GM12878 (cell line): ENCODE results near the gene CD3D. TPM values are rescaled to one million over a fixed set of nuclear protein-coding genes. Genes with fewer than 3 reads are reported as not detected.

Source experiments
- ATAC-seq: fragments of 200-7000 bp; cut with Tn5 transposase; 3 replicates; pipeline ENCODE4 v1.9.1; 2020; ENCODE audit warnings: mild to moderate bottlenecking, moderate library complexity
- BruUV-seq: library from RNA; stranded (reverse); fragments of 400-500 nt; replicated peaks from 2 replicates; lab custom pipeline; 2021; lab: Mats Ljungman, UMichigan
- CTCF ChIA-PET: fragments of 300-600 bp; sonication (Branson Sonifier 250); formaldehyde crosslinking; extraction: SDS; loops from one replicate; lab custom pipeline; 2021; ENCODE audit warnings: inconsistent platforms; lab: Yijun Ruan, JAX
- POLR2A ChIA-PET: fragments of 350-600 bp; formaldehyde crosslinking; extraction: SDS; loops from one replicate; lab custom pipeline; 2021; ENCODE audit warnings: inconsistent platforms; lab: Charles Lee
- RAD21 ChIA-PET: fragments of 300-600 bp; sonication (Branson Sonifier 250); formaldehyde crosslinking; loops from one replicate; lab custom pipeline; 2023; ENCODE audit warnings: antibody characterized with exemption; ENCODE audit not compliant: unreplicated experiment; lab: Charles Lee
- SMC1A ChIA-PET: fragments of 300-600 bp; sonication (Branson Sonifier 250); formaldehyde crosslinking; loops from one replicate; lab custom pipeline; 2023; ENCODE audit not compliant: unreplicated experiment, uncharacterized antibody; lab: Charles Lee
- DNase-seq: peaks from one replicate; pipeline ENCODE4 v3.0.0-alpha.2; 2011; ENCODE audit warnings: low read depth, low spot score
- FAIRE-seq: peaks from 3 replicates; lab custom pipeline; 2011; peaks lifted over from hg19 to GRCh38; lab: Jason Lieb, UNC
- H2AFZ ChIP-seq: 2 replicates; pipeline ENCODE4 v1.6.0; 2011; ENCODE audit warnings: low read depth, low read length, control low read depth; ENCODE audit not compliant: control insufficient read depth
- H3K27ac ChIP-seq: 2 replicates; pipeline ENCODE4 v1.5.1; 2011; ENCODE audit warnings: control low read depth; ENCODE audit not compliant: control insufficient read depth, insufficient read depth
- H3K27me3 ChIP-seq, 2 experiments: replicated peaks in 1 of 2; 2 replicates each; pipeline versions ENCODE4 v1.6.0 to v1.6.1; 2011; ENCODE audit warnings: low read length in 1 of 2; ENCODE audit not compliant: control insufficient read depth in 2 of 2, insufficient read depth in 2 of 2
- H3K36me3 ChIP-seq, 2 experiments: 2 replicates each; pipeline ENCODE4 v1.5.1; 2011; ENCODE audit warnings: low read length in 1 of 2; ENCODE audit not compliant: control insufficient read depth in 2 of 2, insufficient read depth in 2 of 2
- H3K4me1 ChIP-seq: 2 replicates; pipeline ENCODE4 v1.6.1; 2011; ENCODE audit warnings: mild to moderate bottlenecking, low read length, moderate library complexity, mixed read lengths; ENCODE audit not compliant: control insufficient read depth, insufficient read depth
- H3K4me2 ChIP-seq: 2 replicates; pipeline ENCODE4 v1.6.0; 2011; ENCODE audit warnings: control low read depth; ENCODE audit not compliant: control insufficient read depth, insufficient read depth
- H3K4me3 ChIP-seq: fragments of 200-600 bp; sonication (generic); 2 replicates; pipeline ENCODE4 v1.5.1; 2016
- H3K79me2 ChIP-seq: 2 replicates; pipeline ENCODE4 v1.6.0; 2011; ENCODE audit warnings: low read length; ENCODE audit not compliant: control insufficient read depth, insufficient read depth
- H3K9ac ChIP-seq: 2 replicates; pipeline ENCODE4 v1.8.0; 2011; ENCODE audit warnings: low read length, control low read depth, mixed read lengths; ENCODE audit not compliant: control insufficient read depth, insufficient read depth
- H3K9me3 ChIP-seq: replicated peaks from 3 replicates; pipeline ENCODE4 v1.5.1; 2011; ENCODE audit warnings: mild to moderate bottlenecking, low read length; ENCODE audit not compliant: control insufficient read depth, insufficient read depth
- H4K20me1 ChIP-seq: 2 replicates; pipeline ENCODE4 v1.6.0; 2011; ENCODE audit not compliant: control insufficient read depth, insufficient read depth
- CUX1 ChIP-seq: IDR thresholded peaks from 2 replicates; pipeline ENCODE4 v1.6.1; 2012; ENCODE audit warnings: improper control_type of control experiment, low read depth, low read length; ENCODE audit not compliant: insufficient replicate concordance
- GABPA ChIP-seq: IDR thresholded peaks from 2 replicates; pipeline ENCODE4 v1.6.1; 2014; ENCODE audit warnings: antibody characterized with exemption, low read depth, mild to moderate bottlenecking, inconsistent platforms
- NRF1 ChIP-seq: conservative IDR thresholded peaks from 2 replicates; pipeline ENCODE4 v1.6.1; 2011; ENCODE audit warnings: mild to moderate bottlenecking, low read depth, low read length, improper control_type of control experiment
- POLR2A ChIP-seq: IDR thresholded peaks from 2 replicates; pipeline ENCODE4 v1.6.1; 2011; ENCODE audit warnings: low read depth, mild to moderate bottlenecking, low read length
- RCOR1 ChIP-seq: conservative IDR thresholded peaks from 2 replicates; pipeline ENCODE4 v1.6.1; 2012; ENCODE audit warnings: low read depth, low read length, improper control_type of control experiment
- SIX5 ChIP-seq: IDR thresholded peaks from 2 replicates; pipeline ENCODE4 v1.6.1; 2011; ENCODE audit warnings: mild to moderate bottlenecking, low read depth, low read length, moderate library complexity; ENCODE audit not compliant: severe bottlenecking
- SMARCA5 ChIP-seq: fragments of 450-650 bp; IDR thresholded peaks from 2 replicates; pipeline ENCODE4 v1.6.1; 2017; ENCODE audit warnings: mild to moderate bottlenecking
- WGBS: methylation state at CpG from one replicate; pipeline ENCODE4 v1.1.6; 2016; ENCODE audit warnings: low lambda C conversion rate; ENCODE audit not compliant: insufficient replicate concordance, insufficient coverage; ENCODE audit errors: missing lambda C conversion rate; 5-methylcytosine and 5-hydroxymethylcytosine counted together
- in situ Hi-C: fragments of 300-500 bp; cut with MboI; formaldehyde crosslinking; loops from 9 replicates; pipeline ENCODE4 v1.14.3; 2018; ENCODE audit warnings: mixed read lengths
- intact Hi-C: fragments of 100-400 bp; cut with micrococcal nuclease; formaldehyde crosslinking; loops from one replicate; pipeline ENCODE4 v1.14.2; 2022; ENCODE audit not compliant: unreplicated experiment
- polyA plus RNA-seq, 11 experiments: library from polyadenylated mRNA; depleted of rRNA in 4 of 11; unstranded in 6 of 11; stranded (reverse) in 5 of 11; fragments of >200 nt; fragmentation: Nextera tagmentation in 4 of 11; fragmentation: Illumina TruSeq in 1 of 11; extraction: Ambion mirVana in 4 of 11; extraction: Trizol in 1 of 11; gene quantifications; 1 replicate in 1 of 11; 2 replicates in 10 of 11; pipeline versions ENCODE4 v1.2.1 to v1.2.3, GENCODE V29; 2011 to 2016; ENCODE audit warnings: inconsistent platforms in 2 of 11, missing spikeins in 2 of 11, low read depth in 1 of 11
- total RNA-seq, 4 experiments: library from RNA; depleted of rRNA in 3 of 4; stranded (reverse); fragments of >200 nt in 3 of 4; fragmentation: Illumina TruSeq in 1 of 4; extraction: Trizol in 1 of 4; gene quantifications; 2 replicates each; pipeline versions ENCODE4 v1.2.1 to v1.2.3, GENCODE V29; 2013 to 2021

The CD3D gene
- total and polyA plus RNA-seq, 10 of the 15 experiments (the other 5 are each of a cell fraction or from before 2014, with no cell fraction given) = 0.13 to 0.69 (median 0.29) TPM; not detected in 6

GRCh38 chr11:118364956-118365615 lies 22.6 kb upstream of the CD3D start:
- in situ Hi-C loops = no loop called here

More at GRCh38 chr11:118364956-118365615, 22.6 kb upstream of the CD3D start:
- H3K4me1 ChIP-seq = peaks cover 3% of the 10 kb centered on the region; the same call in 1 of the 2 replicates
- H3K27ac ChIP-seq = no peak overlapping the region
- DNase-seq (no peak), ATAC-seq (no peak), FAIRE-seq (no peak)
- intact Hi-C loops = no loop called here
- no peak overlapping the region for H2AFZ ChIP-seq
- peaks cover 7 to 16% of the 10 kb centered on the region in 2 experiments for H3K36me3 ChIP-seq
- H3K79me2 ChIP-seq = peaks cover 23% of the 10 kb centered on the region
- RAD21 ChIA-PET = interaction anchor here (0.6 to 2.5 kb wide), 4 partner anchors 14 to 167 kb away, joined by 3 to 6 read pairs (median 4); no protein-coding TSS in a partner anchor
- POLR2A ChIA-PET = interaction anchor here (0.7 to 1.0 kb wide), 4 partner anchors 15 to 113 kb away, joined by 3 read pairs; partner anchors contain the start of gene MPZL3
- H3K27me3 ChIP-seq = no peaks in the 10 kb centered on the region
- no peaks in the 10 kb centered on the region for H4K20me1 ChIP-seq
- no peak overlapping the region for H3K4me2 ChIP-seq
- H3K9ac ChIP-seq = no peak overlapping the region
- H3K4me3 ChIP-seq = no peak overlapping the region
- TF ChIP-seq RCOR1 = no peak
- TF ChIP-seq SMARCA5 = no peak
- TF ChIP-seq CUX1 = no peak
- no peak for TF ChIP-seq GABPA
- TF ChIP-seq POLR2A = no peak
- no peak for TF ChIP-seq SIX5
- TF ChIP-seq NRF1 = no peak
- CTCF ChIA-PET = interaction anchor here (0.6 to 2.2 kb wide), 15 partner anchors 9 to 166 kb away, joined by 3 to 10 read pairs (median 3); no protein-coding TSS in a partner anchor
- no TSS peak for BruUV-seq
- 94% methylated on average over 3 of the region's 3 CpGs for WGBS
- SMC1A ChIA-PET = interaction anchor here (0.8 to 1.6 kb wide), 7 partner anchors 14 to 123 kb away, joined by 3 to 4 read pairs (median 3); no protein-coding TSS in a partner anchor
- no peaks in the 10 kb centered on the region for H3K9me3 ChIP-seq
